ENCODE measurements around the gene SNX11.

- no peak for TF ChIP-seq CTCF (IDR thresholded peaks at IDR 0.05)
- no peak for TF ChIP-seq POLR2A (IDR thresholded peaks at IDR 0.05)
Observed at GRCh38 chr17:48104440-48104839, 3.1 kb upstream of the SNX11 start.
